Vagina (tissue), 2 donors: Measurements from ENCODE around the gene SOX4.

Experiments
- POLR2AphosphoS5 ChIP-seq, 2 donors: sonication (generic); formaldehyde crosslinking; IDR thresholded peaks; one replicate each; pipeline ENCODE4 v1.9.0; 2017; ENCODE audit warnings: antibody characterized with exemption in 2 of 2, mild to moderate bottlenecking in 2 of 2, low read depth in 1 of 2; ENCODE audit not compliant: insufficient read depth in 1 of 2
- TF ChIP-seq, protein P1 (sequence below), 3 experiments: fragments of 450-650 bp in 2 of 3; fragments of 200-600 bp in 1 of 3; sonication (generic) in 1 of 3; IDR thresholded peaks; one replicate each; pipeline ENCODE4 v1.5.1; 2017 to 2019; ENCODE audit warnings: antibody characterized with exemption in 3 of 3, mild to moderate bottlenecking in 2 of 3, moderate library complexity in 2 of 3

DNA sequence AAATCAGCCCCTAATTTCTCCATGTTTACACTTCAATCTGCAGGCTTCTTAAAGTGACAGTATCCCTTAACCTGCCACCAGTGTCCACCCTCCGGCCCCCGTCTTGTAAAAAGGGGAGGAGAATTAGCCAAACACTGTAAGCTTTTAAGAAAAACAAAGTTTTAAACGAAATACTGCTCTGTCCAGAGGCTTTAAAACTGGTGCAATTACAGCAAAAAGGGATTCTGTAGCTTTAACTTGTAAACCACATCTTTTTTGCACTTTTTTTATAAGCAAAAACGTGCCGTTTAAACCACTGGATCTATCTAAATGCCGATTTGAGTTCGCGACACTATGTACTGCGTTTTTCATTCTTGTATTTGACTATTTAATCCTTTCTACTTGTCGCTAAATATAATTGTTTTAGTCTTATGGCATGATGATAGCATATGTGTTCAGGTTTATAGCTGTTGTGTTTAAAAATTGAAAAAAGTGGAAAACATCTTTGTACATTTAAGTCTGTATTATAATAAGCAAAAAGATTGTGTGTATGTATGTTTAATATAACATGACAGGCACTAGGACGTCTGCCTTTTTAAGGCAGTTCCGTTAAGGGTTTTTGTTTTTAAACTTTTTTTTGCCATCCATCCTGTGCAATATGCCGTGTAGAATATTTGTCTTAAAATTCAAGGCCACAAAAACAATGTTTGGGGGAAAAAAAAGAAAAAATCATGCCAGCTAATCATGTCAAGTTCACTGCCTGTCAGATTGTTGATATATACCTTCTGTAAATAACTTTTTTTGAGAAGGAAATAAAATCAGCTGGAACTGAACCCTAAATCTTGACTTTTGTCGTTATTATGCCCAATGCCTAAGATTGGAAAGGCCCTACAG, 4.5 kb downstream of the SOX4 start:
- TF ChIP-seq, protein P1, sequence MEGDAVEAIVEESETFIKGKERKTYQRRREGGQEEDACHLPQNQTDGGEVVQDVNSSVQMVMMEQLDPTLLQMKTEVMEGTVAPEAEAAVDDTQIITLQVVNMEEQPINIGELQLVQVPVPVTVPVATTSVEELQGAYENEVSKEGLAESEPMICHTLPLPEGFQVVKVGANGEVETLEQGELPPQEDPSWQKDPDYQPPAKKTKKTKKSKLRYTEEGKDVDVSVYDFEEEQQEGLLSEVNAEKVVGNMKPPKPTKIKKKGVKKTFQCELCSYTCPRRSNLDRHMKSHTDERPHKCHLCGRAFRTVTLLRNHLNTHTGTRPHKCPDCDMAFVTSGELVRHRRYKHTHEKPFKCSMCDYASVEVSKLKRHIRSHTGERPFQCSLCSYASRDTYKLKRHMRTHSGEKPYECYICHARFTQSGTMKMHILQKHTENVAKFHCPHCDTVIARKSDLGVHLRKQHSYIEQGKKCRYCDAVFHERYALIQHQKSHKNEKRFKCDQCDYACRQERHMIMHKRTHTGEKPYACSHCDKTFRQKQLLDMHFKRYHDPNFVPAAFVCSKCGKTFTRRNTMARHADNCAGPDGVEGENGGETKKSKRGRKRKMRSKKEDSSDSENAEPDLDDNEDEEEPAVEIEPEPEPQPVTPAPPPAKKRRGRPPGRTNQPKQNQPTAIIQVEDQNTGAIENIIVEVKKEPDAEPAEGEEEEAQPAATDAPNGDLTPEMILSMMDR (IDR thresholded peaks at IDR 0.05), result no peak
- TF ChIP-seq POLR2AphosphoS5 (IDR thresholded peaks at IDR 0.05; ENCODE audit: insufficient read depth in 1 of 2, low read depth in 1 of 2), result no peak
